NCI-H82 treated with DMSO at 0.1 percent for 48 hours (cell line): ENCODE results near the gene SHISA9.

ENCODE experiments used
- DNase-seq: peaks from one replicate; lab custom pipeline; 2025; ENCODE audit not compliant: unreplicated experiment; lab: John Stamatoyannopoulos, UW

Gene SHISA9

DNA sequence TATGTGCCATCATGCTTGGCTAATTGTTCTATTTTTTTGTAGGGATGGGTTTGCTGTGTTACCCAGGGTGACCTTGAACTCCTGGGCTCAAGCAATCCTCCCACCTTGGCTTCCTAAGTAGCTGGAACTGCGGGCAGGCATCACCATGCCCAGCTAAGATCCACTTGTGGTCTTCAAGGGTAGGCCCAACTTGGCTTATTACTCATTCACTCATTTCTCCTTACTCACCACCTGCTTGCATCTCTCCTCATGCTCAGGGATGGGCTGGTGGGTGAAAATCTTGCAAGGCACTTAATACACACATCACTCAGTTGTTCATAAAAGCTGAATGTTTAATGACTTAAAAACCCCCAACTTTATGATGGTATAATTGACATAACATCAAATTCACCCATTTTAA is 207.8 kb downstream of the SHISA9 start:
- DNase-seq, result no peak

DNA sequence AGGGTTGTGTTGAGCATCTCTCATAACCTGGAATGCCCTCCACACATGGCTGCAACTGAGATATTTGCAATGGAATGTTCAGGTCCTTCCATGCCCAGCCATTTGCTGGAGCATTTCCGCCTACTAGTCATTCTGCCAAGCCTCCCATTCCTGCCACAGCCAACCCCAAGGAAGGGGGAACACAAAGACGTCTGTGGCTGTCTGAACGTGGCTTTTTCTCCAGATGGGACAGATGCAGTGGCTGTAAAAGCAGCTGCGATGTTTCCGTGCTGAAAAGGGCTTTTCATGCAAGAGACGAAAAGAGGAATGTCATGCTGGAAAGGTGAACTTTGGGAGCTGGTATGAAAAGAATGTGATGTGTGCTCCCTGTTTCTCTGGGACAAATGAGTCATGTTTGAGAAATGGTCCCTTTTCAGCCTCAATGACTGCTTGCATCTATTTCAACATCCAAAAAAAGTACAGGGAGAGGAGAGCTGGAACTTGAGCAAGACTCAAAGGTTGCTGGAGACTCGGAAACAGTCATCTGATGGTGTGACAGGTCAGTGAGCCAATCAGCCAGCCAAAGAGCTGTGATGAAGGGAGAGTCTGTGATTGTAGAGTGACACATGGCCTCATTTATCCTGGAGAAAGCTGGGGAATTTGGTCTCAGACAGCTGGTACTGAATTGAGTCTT is 208.9 kb downstream of the SHISA9 start:
- DNase-seq, result no peak

- DNase-seq, result no peak
Observed at GRCh38 chr16:13111747-13112146, 210.3 kb downstream of the SHISA9 start.

DNA sequence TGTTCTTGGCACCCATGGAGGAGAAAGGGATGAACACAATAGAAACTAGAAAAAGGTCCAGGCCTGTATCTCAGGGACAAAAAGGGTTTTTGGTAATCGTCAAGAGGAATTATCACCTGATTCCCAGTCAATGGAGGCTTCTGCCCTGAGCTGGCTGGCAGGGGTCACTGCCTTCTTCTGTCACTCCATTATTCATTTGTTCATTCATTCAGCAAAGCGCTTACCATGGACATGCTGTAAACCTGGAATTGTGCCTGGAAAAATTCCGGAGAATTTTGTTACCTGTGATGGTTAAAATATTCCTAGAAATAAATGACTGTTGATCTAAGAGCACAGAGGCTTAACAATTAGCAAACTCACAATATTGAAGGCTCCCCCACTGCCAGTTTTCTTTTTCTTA is 212.3 kb downstream of the SHISA9 start:
- DNase-seq, result no peak

GRCh38 chr16:13118091-13118490 is 216.7 kb downstream of the SHISA9 start:
- no peak for DNase-seq

GRCh38 chr16:13120091-13120490 is 218.7 kb downstream of the SHISA9 start:
- DNase-seq, result no peak

DNA sequence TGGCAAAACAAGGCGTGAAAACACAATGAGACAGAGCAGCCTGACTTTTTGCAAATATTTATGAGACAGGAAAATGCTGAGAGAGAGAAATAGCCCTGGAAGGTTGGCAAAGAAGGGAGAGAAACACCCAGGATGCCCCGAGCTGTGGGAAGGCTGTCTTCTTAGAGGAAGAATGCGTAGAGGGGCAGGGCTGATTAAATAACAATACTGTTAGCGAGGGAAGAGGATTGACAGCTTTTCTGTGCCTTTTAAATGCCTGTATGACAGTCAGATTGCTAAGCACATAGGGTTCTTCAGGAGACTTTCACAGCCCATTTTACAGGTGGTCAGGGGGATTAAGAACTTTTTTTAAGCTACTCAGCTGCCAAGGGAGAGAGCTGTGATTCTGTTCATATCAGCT is 219.2 kb downstream of the SHISA9 start:
- DNase-seq, result peak; percentile 60

GRCh38 chr16:13123991-13124390 is 222.6 kb downstream of the SHISA9 start:
- DNase-seq, result no peak

GRCh38 chr16:13127144-13127543 is 225.7 kb downstream of the SHISA9 start:
- no peak for DNase-seq

- DNase-seq, result no peak
Observed at GRCh38 chr16:13130586-13130985, 229.2 kb downstream of the SHISA9 start.

GRCh38 chr16:13134836-13135235 is 233.4 kb downstream of the SHISA9 start:
- DNase-seq, result no peak

DNA sequence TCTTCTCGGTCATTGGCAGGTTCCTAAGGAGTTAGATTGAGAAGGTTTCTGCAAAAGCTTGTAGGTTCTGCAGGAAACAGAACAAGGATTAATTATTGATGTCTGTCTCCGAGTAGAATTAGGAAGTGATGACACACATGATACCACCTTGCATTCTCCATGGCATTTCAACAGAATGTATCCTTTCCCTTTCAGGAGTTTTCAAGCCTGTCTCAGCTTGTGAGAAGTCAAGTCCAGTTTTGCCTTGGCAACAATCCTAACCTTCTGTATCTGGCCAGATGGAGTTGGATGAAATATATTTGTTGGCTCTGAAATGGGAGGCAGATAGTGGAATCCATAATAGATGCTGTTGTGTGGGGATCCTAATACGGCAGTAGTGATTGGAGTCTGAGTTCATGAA is 235.5 kb downstream of the SHISA9 start:
- DNase-seq, result no peak

DNA sequence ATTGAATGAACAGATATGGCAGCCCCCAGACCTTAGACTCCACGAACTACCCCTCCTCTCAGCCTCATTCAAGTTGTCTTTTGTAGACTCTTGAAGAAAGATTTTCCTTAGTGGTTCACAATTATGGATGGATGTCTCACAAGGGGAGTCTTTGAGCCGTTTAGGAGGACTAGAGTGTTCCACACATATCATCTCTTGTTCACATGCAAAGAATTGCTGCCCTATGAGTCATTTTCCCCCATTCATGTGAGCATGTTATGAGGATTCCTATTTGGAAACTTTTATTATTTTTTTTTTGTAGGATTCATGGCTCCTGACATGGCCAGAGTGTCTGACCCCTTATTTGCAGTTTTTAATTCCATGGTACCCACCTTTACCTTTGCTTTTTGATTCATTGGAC is 237.1 kb downstream of the SHISA9 start:
- no peak for DNase-seq

DNA sequence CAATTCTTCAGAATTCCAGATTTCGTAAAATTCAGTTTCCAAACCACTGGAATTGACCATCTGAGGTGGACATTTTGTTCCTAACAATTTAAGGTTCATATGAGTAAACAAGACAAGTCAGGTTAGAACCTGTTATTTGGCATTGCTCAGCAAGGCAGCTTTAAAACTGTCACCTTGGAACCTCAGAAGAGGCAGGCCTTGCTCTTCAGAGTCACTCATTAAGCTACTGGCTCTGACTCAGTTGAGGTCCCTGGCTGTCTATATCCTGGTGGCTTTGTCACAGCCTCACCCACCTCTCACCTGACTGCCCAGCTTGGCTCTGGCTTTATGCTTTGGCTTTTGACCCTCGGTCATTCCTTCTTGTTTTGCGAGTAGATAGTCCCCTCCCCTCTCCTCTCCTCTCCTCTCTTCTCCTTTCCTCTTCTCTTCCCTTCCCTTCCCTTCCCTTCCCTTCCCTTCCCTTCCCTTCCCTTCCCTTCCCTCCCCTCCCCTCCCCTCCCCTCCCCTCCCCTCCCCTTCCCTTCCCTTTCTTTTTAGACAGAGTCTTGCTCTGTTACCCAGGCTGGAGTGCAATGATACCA is 238.4 kb downstream of the SHISA9 start:
- no peak for DNase-seq

GRCh38 chr16:13143551-13143950 is 242.2 kb downstream of the SHISA9 start:
- DNase-seq, result no peak

- no peak for DNase-seq
Observed at GRCh38 chr16:13146829-13147228, 245.4 kb downstream of the SHISA9 start.

DNA sequence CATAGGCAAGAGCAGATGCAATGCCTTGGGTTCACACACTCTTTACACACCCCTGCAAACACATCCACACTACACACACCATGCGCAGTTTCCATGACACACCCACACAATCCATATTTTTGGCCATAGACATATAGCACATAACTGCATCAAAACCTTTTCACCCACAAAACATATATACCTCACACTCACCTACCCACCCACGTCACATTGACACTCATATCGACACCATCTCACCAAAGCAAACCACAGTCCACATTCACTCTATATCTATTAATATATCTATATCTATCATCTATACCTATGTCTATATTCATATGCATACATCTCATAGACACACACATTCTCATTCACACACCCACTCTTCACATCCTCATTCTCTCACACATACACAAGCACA is 246.9 kb downstream of the SHISA9 start:
- DNase-seq, result no peak

DNA sequence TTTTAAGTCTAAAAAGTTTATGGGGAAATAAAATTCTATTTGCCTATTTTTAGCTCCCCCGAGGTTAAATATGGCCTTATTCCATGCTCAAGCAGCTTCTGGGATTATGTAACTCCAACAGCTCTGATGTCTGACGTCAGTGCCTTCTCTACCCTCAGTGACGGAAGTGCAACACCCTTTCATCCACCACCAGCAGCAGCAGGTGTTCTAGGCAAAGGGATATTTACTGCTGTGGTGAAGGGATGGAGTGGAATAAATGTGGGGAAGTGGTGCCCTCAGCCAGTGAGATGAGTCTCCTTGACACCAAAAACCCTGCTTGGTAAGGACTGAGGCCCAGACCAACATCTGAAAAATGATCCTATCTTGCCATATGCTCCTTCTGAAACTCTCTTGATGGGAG is 247.4 kb downstream of the SHISA9 start:
- no peak for DNase-seq

DNA sequence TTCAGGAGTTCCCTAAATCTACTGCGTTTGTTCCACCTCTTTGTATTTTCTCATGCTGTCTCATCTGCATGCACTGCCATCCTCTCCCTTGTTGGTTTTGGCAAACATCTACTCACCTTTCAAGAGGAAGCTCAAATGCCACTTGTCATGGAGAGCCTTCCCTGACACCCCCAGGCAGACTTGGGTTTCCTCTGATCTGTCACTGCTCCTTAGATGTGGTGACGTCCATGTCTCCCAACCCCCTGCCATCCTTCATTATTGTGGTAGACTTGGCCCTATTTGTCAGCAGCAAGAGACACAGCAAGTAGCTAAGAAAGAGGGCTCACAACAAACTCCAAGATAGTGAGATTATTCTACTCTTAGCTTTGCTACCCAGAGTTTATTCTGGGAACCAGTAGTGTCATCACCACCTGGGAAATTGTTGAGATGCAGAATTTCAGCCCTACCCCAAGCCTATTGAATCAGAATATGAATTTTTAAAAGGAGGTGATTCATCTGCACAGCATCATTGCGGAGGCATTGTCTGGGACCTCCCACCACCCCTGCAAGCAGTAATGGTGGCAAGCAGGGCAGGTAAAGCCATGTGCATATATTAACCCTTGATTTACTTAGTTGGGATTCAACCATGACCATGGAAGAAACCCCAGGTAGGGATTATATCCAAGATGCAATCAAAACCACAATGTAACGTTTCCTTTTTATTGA is 248.9 kb downstream of the SHISA9 start:
- no peak for DNase-seq

DNA sequence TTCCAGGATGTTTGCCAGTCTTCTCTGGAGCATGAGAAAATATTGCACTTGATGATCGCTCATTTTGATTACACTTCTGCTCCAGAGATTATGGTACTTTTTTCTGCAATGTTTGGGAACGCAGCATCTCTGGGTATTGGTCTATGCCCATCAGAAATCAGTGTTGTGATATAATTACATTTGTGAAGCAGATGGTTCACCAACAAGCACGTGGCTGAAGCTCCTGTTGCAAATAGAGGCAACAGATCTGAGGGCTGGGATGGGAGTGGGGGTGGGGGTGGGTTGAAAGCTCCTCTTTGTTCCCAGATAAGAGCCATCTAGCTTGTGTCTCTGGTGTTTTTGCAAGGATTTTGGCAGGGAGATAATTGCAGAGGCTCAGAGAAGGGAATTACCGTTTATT is 252.3 kb downstream of the SHISA9 start:
- peak; percentile 30 for DNase-seq

DNA sequence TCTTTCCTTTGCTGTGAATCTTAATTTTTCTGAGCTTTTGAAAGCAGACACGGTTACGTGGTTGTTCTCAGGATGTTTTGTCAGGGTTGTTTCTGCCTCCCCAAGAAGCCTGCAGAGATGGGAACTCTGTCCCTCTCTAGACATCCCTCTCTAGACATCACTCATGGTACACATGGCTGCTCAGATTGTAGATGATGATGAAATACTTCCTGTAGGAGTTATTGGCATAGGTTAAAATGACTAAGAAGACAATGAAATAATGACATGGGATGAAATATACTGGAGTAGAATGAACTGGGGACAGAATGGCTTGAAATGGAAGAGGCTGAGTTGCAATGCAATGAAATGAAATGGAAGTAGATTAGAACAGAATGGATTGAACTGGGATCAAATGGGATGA is 253.4 kb downstream of the SHISA9 start:
- no peak for DNase-seq

DNA sequence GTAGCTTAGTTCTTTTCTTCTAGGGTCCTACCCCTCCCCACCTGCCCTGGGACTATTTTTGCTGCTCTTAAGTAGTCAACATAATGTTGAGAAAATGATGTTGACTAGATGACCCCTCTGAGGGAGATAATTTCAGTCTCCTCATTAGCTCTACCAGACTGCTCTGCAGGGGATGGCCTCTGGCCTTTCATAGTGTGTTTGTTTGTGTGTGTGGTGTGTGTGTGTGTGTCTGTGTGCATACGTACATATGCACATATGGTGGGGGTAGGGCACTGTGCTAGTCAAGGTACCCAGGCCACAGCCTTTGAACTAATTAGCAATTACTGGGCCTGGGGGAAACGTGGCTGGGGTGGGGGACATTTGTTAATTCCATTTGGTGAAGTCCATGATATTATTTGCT is 254.0 kb downstream of the SHISA9 start:
- DNase-seq, result no peak

DNA sequence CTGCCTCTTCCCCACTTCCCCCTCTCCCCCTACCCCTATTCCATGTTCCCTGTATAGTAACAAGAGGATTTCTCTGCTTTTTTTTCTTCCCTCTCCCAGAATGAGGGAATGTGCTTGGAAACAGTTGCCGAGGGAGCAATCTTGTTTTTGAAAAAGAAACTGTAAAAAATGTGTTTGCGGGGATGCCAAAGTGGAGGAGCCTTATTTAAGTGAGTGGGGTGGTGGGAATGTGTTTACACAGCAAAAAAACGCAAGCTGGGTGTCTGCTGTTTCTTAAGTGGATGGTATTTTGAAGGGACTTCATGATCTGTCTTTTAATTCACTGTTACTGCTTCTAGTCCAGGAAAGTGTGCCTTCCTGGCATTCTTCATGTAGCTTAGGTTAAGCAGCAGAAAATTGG is 254.4 kb downstream of the SHISA9 start:
- DNase-seq, result no peak
